Raji (cell line): ENCODE measurements around the gene TAGLN3.

ENCODE experiments used
- POLR2A ChIP-seq: IDR thresholded peaks from 2 replicates; pipeline ENCODE4 v1.6.1; 2011; ENCODE audit warnings: low read depth, low read length, control low read depth; ENCODE audit not compliant: insufficient read depth

The TAGLN3 gene

GRCh38 chr3:112053229-112053628 is 54.5 kb downstream of the TAGLN3 start:
- no peak for TF ChIP-seq POLR2A

- TF ChIP-seq POLR2A, result no peak
These were observed 57.8 kb downstream of the TAGLN3 start for GRCh38 chr3:112056451-112056929.

DNA sequence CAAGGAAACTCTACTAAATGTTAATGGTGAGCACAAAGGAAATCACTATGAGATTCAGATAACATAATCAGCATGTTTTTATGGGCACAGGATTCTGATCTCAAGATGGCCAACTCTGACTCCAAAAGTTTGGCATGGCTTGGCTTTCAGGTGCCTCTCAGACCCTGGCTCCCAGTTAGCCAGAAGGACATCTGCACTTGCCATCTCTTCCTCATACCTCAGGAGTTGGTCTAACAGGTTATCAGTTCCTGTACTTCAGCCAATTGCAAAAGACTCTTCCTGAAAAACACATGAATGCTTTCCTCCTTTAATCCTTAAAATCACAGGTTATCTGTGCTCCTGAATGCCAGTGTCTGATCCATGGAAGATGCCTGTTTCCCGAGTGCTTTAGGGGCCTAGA is 60.8 kb downstream of the TAGLN3 start:
- TF ChIP-seq POLR2A, result no peak

GRCh38 chr3:112061152-112061551 is 62.4 kb downstream of the TAGLN3 start:
- no peak for TF ChIP-seq POLR2A
